HEK293T (cell line): Measurements from ENCODE around the gene TTK.

Experiments used
- CTBP1 ChIP-seq: fragments of 450-650 bp; IDR thresholded peaks from 2 replicates; pipeline ENCODE4 v1.6.1; 2016; ENCODE audit warnings: borderline replicate concordance
- FOXA1 ChIP-seq: fragments of 450-650 bp; IDR thresholded peaks from 2 replicates; pipeline ENCODE4 v1.6.1; 2016; ENCODE audit warnings: mild to moderate bottlenecking
- FOXM1 ChIP-seq: fragments of 450-650 bp; IDR thresholded peaks from 2 replicates; pipeline ENCODE4 v1.6.1; 2017; ENCODE audit warnings: mild to moderate bottlenecking, borderline replicate concordance
- LEF1 ChIP-seq: fragments of 450-650 bp; IDR thresholded peaks from 2 replicates; pipeline ENCODE4 v1.6.1; 2017; ENCODE audit warnings: mild to moderate bottlenecking, borderline replicate concordance
- PKNOX1 ChIP-seq: fragments of 450-650 bp; IDR thresholded peaks from 2 replicates; pipeline ENCODE4 v1.6.1; 2016
- SP1 ChIP-seq: fragments of 450-650 bp; IDR thresholded peaks from 2 replicates; pipeline ENCODE4 v1.6.1; 2017
- TARDBP ChIP-seq: fragments of 450-650 bp; IDR thresholded peaks from 2 replicates; pipeline ENCODE4 v1.6.1; 2016

GRCh38 chr6:79981652-79982051 is 22.8 kb upstream of the TTK start:
- TF ChIP-seq PKNOX1 (no peak), FOXM1 (no peak), CTBP1 (no peak), TARDBP (no peak), FOXA1 (no peak), SP1 (no peak), LEF1 (no peak)
